Activated B cell treated with CpG ODN at 0.5 μM for 24 hours (primary cell): ENCODE results near the gene LRRC4B. TPM values are rescaled to one million over a fixed set of nuclear protein-coding genes. Genes with fewer than 3 reads are reported as not detected.

Experiments used
- ATAC-seq: fragments of 200-7000 bp; cut with Tn5 transposase; one replicate; pipeline ENCODE4 v1.10.0; 2021; ENCODE audit warnings: low read depth, mild to moderate bottlenecking, moderate library complexity
- CTCF ChIA-PET: fragments of 350-600 bp; sonication (Branson Sonifier 250); formaldehyde crosslinking; loops from one replicate; lab custom pipeline; 2021; ENCODE audit warnings: antibody characterized with exemption; lab: Charles Lee
- POLR2A ChIA-PET: fragments of 350-600 bp; sonication (Branson Sonifier 250); formaldehyde crosslinking; loops from one replicate; lab custom pipeline; 2021; ENCODE audit warnings: antibody characterized with exemption; lab: Charles Lee
- DNase-seq: peaks from one replicate; pipeline ENCODE4 v3.0.0; 2022
- H3K27ac Mint-ChIP-seq: one replicate; pipeline ENCODE4 v1.8.0; 2020; ENCODE audit warnings: mixed read lengths
- H3K27me3 Mint-ChIP-seq: one replicate; pipeline ENCODE4 v1.8.0; 2021; ENCODE audit warnings: mixed read lengths
- H3K36me3 Mint-ChIP-seq: one replicate; pipeline ENCODE4 v1.8.0; 2021; ENCODE audit warnings: low read depth, mixed read lengths
- H3K4me1 Mint-ChIP-seq: one replicate; pipeline ENCODE4 v1.8.0; 2021; ENCODE audit warnings: mixed read lengths
- H3K4me3 Mint-ChIP-seq: one replicate; pipeline ENCODE4 v1.8.0; 2020; ENCODE audit warnings: mild to moderate bottlenecking, mixed read lengths
- H3K9me3 Mint-ChIP-seq: one replicate; pipeline ENCODE4 v1.8.0; 2020; ENCODE audit warnings: mixed read lengths
- intact Hi-C: fragments of 100-400 bp; cut with micrococcal nuclease; formaldehyde crosslinking; loops from one replicate; pipeline ENCODE4 v1.15.1; 2024
- total RNA-seq: library from RNA; stranded (reverse); gene quantifications from 2 replicates; pipeline ENCODE4 v1.2.3, GENCODE V29; 2022
- TF ChIP-seq, protein P1 (sequence below): fragments of 200-600 bp; IDR thresholded peaks from one replicate; pipeline ENCODE4 v1.8.0; 2022; ENCODE audit warnings: antibody characterized with exemption, mild to moderate bottlenecking

The LRRC4B gene
- total RNA-seq, 1 donor from 2014 or later: not detected

DNA sequence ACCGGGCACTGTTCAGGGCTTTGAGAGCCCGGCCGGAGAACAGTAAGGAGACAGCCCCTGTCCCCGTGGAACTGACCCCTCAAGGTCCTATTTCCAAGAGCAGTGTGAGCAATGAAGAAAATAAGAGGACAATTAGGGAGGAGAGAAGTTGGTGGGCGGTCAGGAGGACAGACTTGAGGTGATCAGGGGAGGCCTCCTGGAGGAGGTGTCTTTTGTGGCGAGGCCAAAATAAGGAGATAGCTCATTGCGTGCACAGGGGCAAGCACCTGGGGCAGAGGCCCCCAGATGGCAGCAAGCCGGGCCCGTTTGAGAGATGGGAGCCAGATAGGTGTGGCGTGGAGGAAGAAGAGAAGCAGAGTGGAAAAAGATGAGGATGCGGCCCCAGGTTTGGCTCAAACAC lies 2.8 kb upstream of the LRRC4B start:
- intact Hi-C loops: no loop called here
- ChIA-PET CTCF (no interaction called here), POLR2A (no interaction called here)
- ATAC-seq (no peak), DNase-seq (no peak)
- H3K36me3 Mint-ChIP-seq: no peaks in the 10 kb centered on the region
- no peaks in the 10 kb centered on the region for H3K9me3 Mint-ChIP-seq
- TF ChIP-seq, protein P1, sequence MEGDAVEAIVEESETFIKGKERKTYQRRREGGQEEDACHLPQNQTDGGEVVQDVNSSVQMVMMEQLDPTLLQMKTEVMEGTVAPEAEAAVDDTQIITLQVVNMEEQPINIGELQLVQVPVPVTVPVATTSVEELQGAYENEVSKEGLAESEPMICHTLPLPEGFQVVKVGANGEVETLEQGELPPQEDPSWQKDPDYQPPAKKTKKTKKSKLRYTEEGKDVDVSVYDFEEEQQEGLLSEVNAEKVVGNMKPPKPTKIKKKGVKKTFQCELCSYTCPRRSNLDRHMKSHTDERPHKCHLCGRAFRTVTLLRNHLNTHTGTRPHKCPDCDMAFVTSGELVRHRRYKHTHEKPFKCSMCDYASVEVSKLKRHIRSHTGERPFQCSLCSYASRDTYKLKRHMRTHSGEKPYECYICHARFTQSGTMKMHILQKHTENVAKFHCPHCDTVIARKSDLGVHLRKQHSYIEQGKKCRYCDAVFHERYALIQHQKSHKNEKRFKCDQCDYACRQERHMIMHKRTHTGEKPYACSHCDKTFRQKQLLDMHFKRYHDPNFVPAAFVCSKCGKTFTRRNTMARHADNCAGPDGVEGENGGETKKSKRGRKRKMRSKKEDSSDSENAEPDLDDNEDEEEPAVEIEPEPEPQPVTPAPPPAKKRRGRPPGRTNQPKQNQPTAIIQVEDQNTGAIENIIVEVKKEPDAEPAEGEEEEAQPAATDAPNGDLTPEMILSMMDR: no peak
- H3K4me1 Mint-ChIP-seq: peaks cover 8% of the 10 kb centered on the region
- H3K27ac Mint-ChIP-seq: no peak overlapping the region
- peaks cover 19% of the 10 kb centered on the region for H3K27me3 Mint-ChIP-seq
- no peak overlapping the region for H3K4me3 Mint-ChIP-seq

DNA sequence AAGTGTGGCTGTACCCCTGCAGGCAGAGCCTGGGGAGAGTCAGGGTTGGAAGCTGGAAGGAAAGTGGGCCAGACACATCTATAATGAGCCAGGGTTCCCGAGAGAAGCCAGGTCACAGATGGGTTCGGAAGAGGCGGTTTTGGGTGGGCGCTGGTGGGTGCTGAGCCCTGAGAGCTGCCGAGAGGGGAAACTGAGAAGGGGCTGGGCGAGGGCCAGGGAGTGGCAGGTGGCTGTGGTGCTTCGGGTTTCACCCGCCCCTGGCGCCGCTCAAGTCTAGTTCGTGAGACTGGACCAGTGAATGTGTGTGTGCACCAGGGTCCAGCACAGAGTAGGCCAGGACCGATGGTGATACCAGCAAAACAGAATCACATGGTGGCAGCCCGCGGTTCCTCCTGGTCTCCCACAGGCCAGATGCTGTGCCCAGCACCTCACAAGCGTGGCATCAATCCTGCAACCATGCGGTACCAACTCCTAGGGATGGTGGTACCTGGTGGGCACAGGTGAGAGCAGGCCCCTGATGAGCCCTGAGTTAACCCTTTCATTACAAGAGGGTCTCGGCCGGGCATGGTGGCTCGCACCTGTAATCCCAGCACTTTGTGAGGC lies 1.8 kb upstream of the LRRC4B start:
- Mint-ChIP-seq H3K4me3 (no peak overlapping the region), H3K36me3 (no peaks in the 10 kb centered on the region), H3K27ac (no peak overlapping the region), H3K4me1 (peaks cover 14% of the 10 kb centered on the region), H3K27me3 (peaks cover 27% of the 10 kb centered on the region), H3K9me3 (no peaks in the 10 kb centered on the region)
- POLR2A ChIA-PET: no interaction called here
- TF ChIP-seq, protein P1: no peak
- DNase-seq (no peak), ATAC-seq (no peak)
- CTCF ChIA-PET: no interaction called here
- intact Hi-C loops: no loop called here

DNA sequence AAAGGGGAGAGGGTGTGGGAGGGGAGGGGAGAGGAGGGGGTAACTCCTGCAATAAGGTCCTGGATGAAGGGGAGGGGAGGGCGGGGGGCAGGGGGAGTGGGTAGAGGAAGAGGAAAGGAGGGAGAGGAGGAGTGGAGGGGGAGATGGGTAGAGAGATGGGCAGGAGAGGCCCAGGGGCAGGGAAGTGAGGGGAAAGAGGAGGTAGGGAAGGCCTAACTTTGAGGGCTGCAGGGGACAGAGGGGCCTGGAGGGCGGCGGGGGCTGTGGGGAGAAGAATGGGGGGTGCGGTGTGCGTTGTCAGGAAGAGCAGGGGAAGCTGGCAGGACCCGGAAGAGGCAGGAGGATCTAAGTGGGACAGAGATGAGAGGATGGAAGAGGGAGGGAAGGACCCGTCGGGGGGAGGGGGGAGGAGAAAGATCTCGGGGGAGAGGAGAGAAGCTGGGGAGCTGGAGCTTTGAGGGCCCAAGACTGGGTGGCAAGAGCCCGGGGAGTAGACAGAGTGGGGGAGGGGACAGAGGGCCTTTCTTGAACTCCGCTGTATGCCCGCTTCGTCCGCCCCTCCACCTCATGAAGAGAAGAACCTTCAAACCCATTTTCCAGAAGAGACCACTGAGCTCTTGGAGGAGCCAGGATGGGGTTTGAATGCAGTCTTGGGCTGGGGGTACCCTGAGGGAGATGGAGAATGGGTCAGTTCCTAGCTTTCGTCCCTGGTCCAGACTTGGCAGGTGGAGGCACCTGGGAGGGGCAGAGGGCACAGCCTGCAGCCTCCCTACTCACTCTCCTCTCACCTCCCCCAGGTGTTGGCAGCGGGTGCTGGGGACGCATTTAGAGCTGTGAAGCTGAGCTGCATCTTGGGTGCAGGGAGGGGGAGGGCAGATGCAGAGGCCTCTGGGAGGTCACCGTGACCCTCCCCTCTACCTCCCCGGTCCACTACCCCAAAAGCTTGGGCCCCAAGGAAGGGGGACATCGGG lies 778 bp upstream of the LRRC4B start:
- TF ChIP-seq, protein P1: no peak
- Mint-ChIP-seq H3K27ac (no peak overlapping the region), H3K36me3 (no peaks in the 10 kb centered on the region), H3K4me1 (peaks cover 14% of the 10 kb centered on the region), H3K9me3 (no peaks in the 10 kb centered on the region), H3K27me3 (peaks cover 33% of the 10 kb centered on the region), H3K4me3 (no peak overlapping the region)
- intact Hi-C loops: no loop called here
- ATAC-seq (no peak), DNase-seq (no peak)
- ChIA-PET CTCF (no interaction called here), POLR2A (no interaction called here)

DNA sequence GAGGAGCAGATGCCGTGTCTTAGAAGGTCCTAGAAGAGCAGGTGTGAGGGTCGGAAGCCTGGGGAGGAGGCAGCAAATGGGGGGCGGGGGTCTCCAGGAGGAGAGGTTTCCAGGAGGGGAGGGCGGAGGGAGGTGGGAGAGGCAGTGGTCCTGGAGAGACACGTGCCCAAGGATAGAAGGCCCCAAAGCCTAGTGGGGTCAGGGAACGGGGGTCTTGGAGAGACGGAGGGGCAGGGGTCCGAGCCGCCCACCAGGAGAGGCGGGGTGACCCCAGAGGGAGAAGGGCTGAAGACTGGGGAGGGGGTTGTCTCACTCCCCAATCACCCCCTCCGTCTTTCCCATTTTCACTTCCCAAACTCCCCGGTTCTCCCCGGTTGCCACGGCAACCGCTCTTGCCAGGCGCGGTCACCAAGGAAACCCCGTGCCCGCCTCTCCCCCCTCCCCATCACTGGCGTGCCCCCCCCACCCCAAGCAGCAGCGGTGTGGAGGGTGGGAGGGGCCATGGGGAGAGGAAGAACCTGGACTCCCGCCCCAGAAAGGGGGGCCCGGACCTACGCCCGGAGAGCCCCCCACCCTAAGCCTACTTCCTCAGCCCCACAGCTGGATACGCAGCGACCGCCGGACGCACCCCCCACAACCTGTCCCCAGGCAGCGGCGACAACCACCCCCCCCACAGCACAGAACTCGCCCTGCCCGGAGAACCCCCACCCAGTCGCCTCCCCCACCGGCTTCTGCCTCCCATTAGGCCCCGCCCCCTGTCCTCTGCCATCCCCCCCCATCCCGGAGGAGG lies 988 bp downstream of the LRRC4B start:
- Mint-ChIP-seq H3K4me3 (no peak overlapping the region), H3K27ac (no peak overlapping the region)

More for the DNA sequence above, 988 bp downstream of the LRRC4B start:
- CTCF ChIA-PET: no interaction called here
- ATAC-seq (no peak), DNase-seq (no peak)
- intact Hi-C loops: no loop called here
- H3K27me3 Mint-ChIP-seq: peaks cover 49% of the 10 kb centered on the region
- TF ChIP-seq, protein P1: no peak
- POLR2A ChIA-PET: no interaction called here
- no peaks in the 10 kb centered on the region for H3K9me3 Mint-ChIP-seq
- H3K36me3 Mint-ChIP-seq: no peaks in the 10 kb centered on the region
- peaks cover 14% of the 10 kb centered on the region for H3K4me1 Mint-ChIP-seq
